Stimulated activated CD4-positive, alpha-beta T cell treated with anti-CD3 and anti-CD28 coated beads, Interleukin-1b, Interleukin-23, amount 100 ng/mL, for 48 hours (primary cell): ENCODE results near the gene TRIM77.
"Not testable (repeated sequence)": the region's sequence is repeated elsewhere in the genome, so short reads cannot be mapped to it uniquely, and the experiment has no call there.

Experiments
- DNase-seq: peaks from one replicate; pipeline ENCODE4 v3.0.0-alpha.2; 2020

TRIM77 gene

GRCh38 chr11:89709999-89710398, at the start of gene TRIM77:
Gene TRIM77, plus strand, starts transcription at chr11:89710299. Its CDS starts 0 bp downstream, at chr11:89710299.
- not testable (repeated sequence) for DNase-seq

DNA sequence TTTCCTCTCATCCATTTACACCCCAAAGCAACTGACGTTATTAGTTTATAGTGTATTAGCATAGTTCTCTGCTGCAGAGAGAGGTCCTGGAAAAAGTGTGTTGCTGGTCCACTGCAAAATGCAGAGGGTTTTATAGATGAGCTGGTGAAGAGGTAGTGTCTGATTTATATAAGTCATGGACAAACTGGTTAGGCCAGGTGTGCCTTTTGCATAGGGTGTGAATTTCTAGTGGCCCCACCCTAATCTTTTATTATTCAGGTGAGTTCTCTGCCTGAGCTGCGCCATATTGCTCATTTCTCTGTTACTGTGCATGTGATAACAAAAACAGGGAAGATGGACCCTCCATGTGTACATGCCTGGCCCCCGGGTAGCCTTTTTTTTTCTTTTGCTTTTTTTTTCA, 43.1 kb upstream of the TRIM77 start:
- no peak for DNase-seq

DNA sequence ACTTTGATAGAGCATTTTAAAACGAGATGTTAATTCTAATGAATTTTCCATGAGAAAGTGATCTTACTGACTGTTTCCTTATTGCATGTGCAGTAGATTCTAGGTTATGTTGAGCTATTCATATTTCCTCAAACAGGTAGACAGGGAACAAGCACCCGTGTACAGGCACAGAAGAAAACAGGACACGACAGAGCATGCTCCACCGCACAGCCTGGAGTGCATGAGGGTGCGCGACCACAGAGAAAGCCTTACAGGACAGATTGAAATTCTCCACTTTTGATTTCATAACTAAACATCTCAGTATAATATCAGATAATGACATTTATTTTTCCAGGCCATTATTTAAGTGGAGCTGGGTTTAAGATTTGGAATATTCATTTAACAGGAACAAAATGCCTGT, 41.9 kb upstream of the TRIM77 start:
- DNase-seq = not testable (repeated sequence)

GRCh38 chr11:89669586-89669985, 40.5 kb upstream of the TRIM77 start:
- DNase-seq = not testable (repeated sequence)

DNA sequence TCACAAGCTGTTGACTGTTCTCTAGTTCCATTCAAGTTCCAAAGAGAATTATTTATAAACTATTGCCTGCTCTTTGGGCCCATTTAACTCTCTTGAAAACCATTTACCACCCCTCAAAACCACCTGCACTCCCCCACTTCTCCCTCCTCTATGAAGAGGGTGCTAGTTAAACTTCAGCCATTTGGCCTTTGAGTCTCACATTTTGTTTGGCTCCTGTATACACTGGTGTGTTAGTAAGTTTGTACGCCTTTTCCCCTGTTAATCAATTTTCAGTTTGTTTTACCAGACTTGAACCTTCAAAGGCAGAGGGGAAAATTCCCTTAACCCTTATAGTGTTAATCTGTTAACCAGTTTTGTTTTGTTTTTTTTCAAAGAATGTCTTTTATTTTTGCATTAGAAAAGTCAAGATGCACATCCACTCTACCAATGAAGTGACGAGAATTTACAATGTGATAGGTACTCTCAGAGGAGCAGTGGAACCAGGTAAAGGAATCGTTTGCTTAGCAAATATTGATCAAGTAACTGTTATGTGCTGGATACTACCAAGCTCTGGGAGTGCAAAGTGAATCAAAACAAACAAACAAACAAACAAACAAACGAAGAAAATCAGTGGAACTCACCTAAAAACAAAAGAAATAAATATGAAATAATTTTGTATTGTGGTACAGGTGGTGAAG, 40.0 kb upstream of the TRIM77 start:
- DNase-seq = not testable (repeated sequence)

GRCh38 chr11:89672547-89672946, 37.6 kb upstream of the TRIM77 start:
- not testable (repeated sequence) for DNase-seq

DNA sequence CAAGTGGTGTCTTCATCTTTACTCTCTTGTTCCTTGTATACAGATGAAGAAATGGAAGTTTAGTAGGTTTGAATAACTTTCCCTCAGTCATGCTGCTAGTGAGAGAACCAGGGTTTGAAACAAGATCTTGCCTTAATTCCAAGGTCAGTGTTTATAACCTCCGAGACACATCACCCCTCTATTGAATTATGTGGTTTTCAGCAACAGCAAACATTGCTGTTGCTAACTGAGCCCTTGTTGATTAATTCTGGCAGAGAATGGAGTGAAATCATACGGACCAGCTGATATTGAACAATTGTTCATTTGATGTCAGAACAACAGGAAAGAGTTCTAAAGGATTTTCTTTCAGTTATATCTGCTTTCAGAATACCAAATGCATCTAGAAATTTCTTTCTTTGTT, 36.7 kb upstream of the TRIM77 start:
- DNase-seq = not testable (repeated sequence)

GRCh38 chr11:89675383-89675782, 34.7 kb upstream of the TRIM77 start:
- not testable (repeated sequence) for DNase-seq

DNA sequence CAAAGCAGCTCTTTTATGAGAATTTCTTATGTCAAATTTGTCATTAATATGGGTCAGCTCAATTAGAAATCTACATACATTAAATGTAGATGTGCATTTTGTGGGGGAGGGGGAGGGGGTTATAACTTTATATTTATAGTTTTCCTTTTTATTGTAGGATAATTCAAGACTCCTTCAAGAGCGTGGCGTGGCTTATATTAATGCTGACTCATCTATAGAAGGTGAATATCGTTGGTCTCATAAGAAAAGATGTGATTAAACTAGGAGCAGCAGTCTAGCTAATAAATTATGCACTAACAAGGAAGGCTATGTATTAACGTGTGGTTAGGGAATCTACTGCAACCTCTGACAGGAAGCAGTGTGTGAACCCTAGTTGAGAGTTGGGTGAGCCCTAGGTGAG, 34.2 kb upstream of the TRIM77 start:
- DNase-seq = not testable (repeated sequence)

- not testable (repeated sequence) for DNase-seq
Observed at GRCh38 chr11:89707080-89707479, 3.0 kb upstream of the TRIM77 start.

DNA sequence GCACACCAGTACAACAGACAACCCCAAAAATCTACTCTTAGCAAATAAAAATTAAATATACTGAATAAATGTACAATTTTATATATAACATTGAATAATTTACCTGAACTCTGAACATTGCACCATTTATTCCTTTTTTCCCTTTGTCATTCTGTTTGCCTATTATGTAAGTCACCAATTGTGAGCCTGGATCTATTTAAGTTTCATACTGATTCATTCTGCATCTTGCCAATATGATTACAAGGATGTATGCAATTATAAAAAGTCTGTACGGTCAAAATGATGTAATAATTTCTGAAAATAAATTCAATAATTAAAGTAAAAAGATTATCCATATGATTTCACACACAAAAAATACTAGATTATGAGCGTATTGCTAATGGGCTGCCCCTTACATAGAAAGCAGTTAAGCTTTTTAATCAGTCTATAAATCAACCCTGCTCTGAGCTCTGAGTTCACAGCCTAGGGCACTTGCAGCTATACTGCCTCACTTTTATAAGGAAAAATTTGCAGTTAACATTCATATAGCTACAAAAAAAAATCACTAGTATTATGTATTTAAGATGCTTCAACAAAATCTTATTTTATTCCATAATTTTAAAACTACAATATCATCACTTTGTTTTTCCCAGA, 14.9 kb downstream of the TRIM77 start:
- not testable (repeated sequence) for DNase-seq

- DNase-seq = not testable (repeated sequence)
Observed at GRCh38 chr11:89730215-89730614, 20.1 kb downstream of the TRIM77 start.

DNA sequence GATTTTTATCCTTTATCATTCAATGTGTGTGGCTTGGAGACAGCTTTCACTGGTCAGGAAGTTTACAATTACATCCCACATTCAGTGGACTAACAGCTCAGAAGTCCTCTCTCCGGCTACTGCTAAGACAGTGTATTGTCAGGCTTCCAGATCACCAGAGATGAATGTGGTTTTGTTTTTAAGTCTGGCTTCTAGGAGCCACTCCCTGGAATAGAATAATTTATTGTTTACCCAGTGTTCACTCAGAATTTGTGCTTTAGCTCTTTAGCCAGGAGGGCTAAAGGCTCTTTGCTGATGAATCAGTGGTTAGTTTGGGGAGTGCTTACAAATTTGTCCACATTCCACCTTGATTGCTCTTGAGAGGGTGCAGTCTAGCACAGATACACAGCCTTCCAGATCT, 26.5 kb downstream of the TRIM77 start:
- DNase-seq = no peak

DNA sequence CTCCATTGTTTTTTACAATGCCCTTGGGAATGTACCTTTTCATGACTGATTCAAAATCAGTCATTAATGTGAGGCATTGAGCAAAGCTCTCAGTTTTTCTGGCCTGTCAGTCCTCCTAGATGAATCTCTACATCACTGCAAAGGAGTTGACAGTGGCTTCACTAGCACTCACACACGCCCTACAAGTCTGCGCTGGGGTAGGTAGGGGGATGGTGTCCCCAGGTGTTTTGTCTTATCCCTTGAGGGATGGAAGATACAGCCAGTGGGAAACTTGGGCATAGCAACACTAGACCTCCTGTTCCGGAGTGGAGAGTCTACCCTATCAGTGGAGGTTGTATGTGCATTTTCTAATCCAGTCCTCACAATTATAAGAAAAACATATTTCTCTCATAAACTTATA, 27.0 kb downstream of the TRIM77 start:
- no peak for DNase-seq

- DNase-seq = not testable (repeated sequence)
Observed at GRCh38 chr11:89741406-89741805, 31.3 kb downstream of the TRIM77 start.

GRCh38 chr11:89744158-89744557, 34.1 kb downstream of the TRIM77 start:
- not testable (repeated sequence) for DNase-seq

GRCh38 chr11:89750822-89751221, 40.7 kb downstream of the TRIM77 start:
- not testable (repeated sequence) for DNase-seq
